Esophagus muscularis mucosa (tissue), 4 donors: ENCODE results near the gene BGN. TPM values are rescaled to one million over a fixed set of nuclear protein-coding genes. Genes with fewer than 3 reads are reported as not detected.

Source experiments
- DNase-seq: peaks from one replicate; pipeline ENCODE4 v3.0.0-alpha.2; 2017; ENCODE audit errors: extremely low spot score
- H3K27ac ChIP-seq, 4 donors: fragments of 200-600 bp; sonication (generic); replicated peaks in 1 of 4; 1 replicate in 3 of 4; 2 replicates in 1 of 4; pipeline ENCODE4 v1.5.1; 2016 to 2019; ENCODE audit warnings: mild to moderate bottlenecking in 1 of 4
- H3K27me3 ChIP-seq, 4 donors: fragments of 200-600 bp; sonication (generic); one replicate each; pipeline versions ENCODE4 v1.5.1 to v1.6.0; 2016 to 2019
- H3K36me3 ChIP-seq, 4 donors: fragments of 200-600 bp; sonication (generic); one replicate each; pipeline ENCODE4 v1.5.1; 2016 to 2019
- H3K4me1 ChIP-seq, 4 donors: fragments of 200-600 bp; sonication (generic); one replicate each; pipeline ENCODE4 v1.5.1; 2016 to 2019
- H3K4me3 ChIP-seq, 4 donors: fragments of 200-600 bp; sonication (generic); 1 replicate in 2 of 4; 2 replicates in 2 of 4; pipeline ENCODE4 v1.5.1; 2016 to 2019; ENCODE audit warnings: mild to moderate bottlenecking in 4 of 4, moderate library complexity in 1 of 4
- H3K9me3 ChIP-seq, 4 donors: fragments of 200-600 bp; sonication (generic); 1 replicate in 3 of 4; 2 replicates in 1 of 4; pipeline ENCODE4 v1.5.1; 2016 to 2019
- EP300 ChIP-seq: sonication (generic); formaldehyde crosslinking; IDR thresholded peaks from one replicate; pipeline ENCODE4 v1.6.1; 2017; ENCODE audit warnings: antibody characterized with exemption
- POLR2A ChIP-seq: fragments of 450-650 bp; IDR thresholded peaks from one replicate; pipeline ENCODE4 v1.6.1; 2017; ENCODE audit warnings: antibody characterized with exemption, moderate library complexity, mild to moderate bottlenecking, low read depth
- POLR2AphosphoS5 ChIP-seq, 2 donors: sonication (generic); formaldehyde crosslinking; IDR thresholded peaks; one replicate each; pipeline ENCODE4 v1.6.1; 2017; ENCODE audit warnings: antibody characterized with exemption in 2 of 2
- WGBS: methylation state at CpG from one replicate; pipeline ENCODE4 v1.1.5; 2018; 5-methylcytosine and 5-hydroxymethylcytosine counted together
- intact Hi-C: fragments of 100-400 bp; cut with DNase I; formaldehyde crosslinking; loops from one replicate; pipeline ENCODE4 v1.15.1; 2023
- total RNA-seq, 4 donors: library from RNA; depleted of rRNA; stranded (reverse); fragments of >200 nt; gene quantifications; one replicate each; pipeline versions ENCODE4 v1.1.0 to v1.2.1, GENCODE V29; 2016
- TF ChIP-seq, protein P1 (sequence below), 3 experiments: fragments of 200-600 bp in 2 of 3; fragments of 450-650 bp in 1 of 3; sonication (generic) in 2 of 3; IDR thresholded peaks; one replicate each; pipeline ENCODE4 v1.5.1; 2017 to 2019; ENCODE audit warnings: antibody characterized with exemption in 3 of 3, mild to moderate bottlenecking in 2 of 3, moderate library complexity in 1 of 3

Gene BGN
- total RNA-seq, 4 donors from 2014 or later = 16.6 to 77.8 (median 21.5) TPM

DNA sequence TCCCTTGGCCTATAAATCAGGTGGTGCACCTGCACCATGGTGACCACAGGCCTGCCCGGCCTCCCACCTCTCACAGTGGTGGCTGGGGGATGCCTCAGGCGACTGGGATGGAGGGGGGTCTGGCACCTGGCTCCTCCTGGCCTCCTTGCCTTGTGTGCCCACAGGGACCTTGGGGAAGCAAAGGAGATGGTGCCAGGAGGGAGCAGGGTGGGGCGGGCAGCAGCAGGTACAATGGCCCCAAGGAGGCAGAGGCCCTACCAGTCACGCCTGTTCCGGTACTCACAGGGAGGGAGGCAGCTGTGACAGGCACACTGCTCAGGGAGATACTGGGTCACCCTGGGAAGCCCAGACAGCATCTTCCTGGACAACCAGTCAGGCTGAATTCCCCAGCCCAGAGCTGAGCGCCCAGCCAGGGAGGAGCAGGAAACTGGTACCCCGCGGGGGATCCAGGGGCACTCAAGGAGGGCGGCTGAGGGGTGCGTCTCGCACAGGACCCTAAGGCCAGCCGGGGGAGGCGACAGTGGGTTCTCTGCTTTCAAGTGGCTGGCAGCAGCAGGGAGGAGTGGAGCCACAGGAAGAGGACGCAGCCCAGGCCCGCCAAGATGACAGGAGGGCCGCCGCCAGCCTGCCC, 47.7 kb upstream of the BGN start:
- Histone ChIP-seq H3K27ac (no peak overlapping the region), H3K4me1 (no peaks in the 10 kb centered on the region), H3K9me3 (no peaks in the 10 kb centered on the region), H3K27me3 (no peaks in the 10 kb centered on the region), H3K4me3 (no peak overlapping the region), H3K36me3 (peaks cover 0 to 35% (median 10%) of the 10 kb centered on the region in 4 donors)
- 98% methylated on average over 16 of the region's 17 CpGs for WGBS
- no peak for DNase-seq
- TF ChIP-seq, protein P1, sequence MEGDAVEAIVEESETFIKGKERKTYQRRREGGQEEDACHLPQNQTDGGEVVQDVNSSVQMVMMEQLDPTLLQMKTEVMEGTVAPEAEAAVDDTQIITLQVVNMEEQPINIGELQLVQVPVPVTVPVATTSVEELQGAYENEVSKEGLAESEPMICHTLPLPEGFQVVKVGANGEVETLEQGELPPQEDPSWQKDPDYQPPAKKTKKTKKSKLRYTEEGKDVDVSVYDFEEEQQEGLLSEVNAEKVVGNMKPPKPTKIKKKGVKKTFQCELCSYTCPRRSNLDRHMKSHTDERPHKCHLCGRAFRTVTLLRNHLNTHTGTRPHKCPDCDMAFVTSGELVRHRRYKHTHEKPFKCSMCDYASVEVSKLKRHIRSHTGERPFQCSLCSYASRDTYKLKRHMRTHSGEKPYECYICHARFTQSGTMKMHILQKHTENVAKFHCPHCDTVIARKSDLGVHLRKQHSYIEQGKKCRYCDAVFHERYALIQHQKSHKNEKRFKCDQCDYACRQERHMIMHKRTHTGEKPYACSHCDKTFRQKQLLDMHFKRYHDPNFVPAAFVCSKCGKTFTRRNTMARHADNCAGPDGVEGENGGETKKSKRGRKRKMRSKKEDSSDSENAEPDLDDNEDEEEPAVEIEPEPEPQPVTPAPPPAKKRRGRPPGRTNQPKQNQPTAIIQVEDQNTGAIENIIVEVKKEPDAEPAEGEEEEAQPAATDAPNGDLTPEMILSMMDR (IDR thresholded peaks at IDR 0.05) = no peak
- no peak for TF ChIP-seq POLR2AphosphoS5 (IDR thresholded peaks at IDR 0.05)
- no peak for TF ChIP-seq EP300
- TF ChIP-seq POLR2A = no peak
- intact Hi-C loops = no loop called here

DNA sequence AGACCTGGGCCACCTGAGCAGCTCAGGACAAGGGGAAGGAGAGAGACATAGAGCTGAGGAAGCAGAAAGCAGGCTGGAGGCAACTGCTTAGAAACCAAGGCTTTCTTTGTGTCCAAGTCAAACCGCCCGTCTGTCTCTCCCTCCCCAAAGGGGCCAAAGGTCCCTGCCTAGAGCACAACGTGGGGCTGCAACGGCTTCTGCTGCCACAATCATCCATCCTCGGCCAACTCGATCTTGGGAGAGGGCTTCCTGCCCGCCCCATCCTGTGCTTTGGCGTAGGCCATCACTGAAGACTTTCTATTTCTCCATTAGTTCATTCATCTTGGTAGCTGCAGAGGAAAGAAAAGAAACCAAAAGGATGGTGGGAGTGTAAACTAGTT, 47.2 kb upstream of the BGN start:
- Histone ChIP-seq H3K4me1 (no peaks in the 10 kb centered on the region), H3K36me3 (peaks cover 0 to 35% (median 10%) of the 10 kb centered on the region in 4 donors), H3K27ac (no peak overlapping the region), H3K4me3 (no peak overlapping the region), H3K27me3 (no peaks in the 10 kb centered on the region), H3K9me3 (no peaks in the 10 kb centered on the region)
- TF ChIP-seq EP300 (no peak), POLR2A (no peak), POLR2AphosphoS5 (IDR thresholded peaks at IDR 0.05) (no peak)
- TF ChIP-seq, protein P1 (IDR thresholded peaks at IDR 0.05) = no peak
- intact Hi-C loops = no loop called here
- WGBS = 83% methylated on average over 8 of the region's 8 CpGs
- no peak for DNase-seq

DNA sequence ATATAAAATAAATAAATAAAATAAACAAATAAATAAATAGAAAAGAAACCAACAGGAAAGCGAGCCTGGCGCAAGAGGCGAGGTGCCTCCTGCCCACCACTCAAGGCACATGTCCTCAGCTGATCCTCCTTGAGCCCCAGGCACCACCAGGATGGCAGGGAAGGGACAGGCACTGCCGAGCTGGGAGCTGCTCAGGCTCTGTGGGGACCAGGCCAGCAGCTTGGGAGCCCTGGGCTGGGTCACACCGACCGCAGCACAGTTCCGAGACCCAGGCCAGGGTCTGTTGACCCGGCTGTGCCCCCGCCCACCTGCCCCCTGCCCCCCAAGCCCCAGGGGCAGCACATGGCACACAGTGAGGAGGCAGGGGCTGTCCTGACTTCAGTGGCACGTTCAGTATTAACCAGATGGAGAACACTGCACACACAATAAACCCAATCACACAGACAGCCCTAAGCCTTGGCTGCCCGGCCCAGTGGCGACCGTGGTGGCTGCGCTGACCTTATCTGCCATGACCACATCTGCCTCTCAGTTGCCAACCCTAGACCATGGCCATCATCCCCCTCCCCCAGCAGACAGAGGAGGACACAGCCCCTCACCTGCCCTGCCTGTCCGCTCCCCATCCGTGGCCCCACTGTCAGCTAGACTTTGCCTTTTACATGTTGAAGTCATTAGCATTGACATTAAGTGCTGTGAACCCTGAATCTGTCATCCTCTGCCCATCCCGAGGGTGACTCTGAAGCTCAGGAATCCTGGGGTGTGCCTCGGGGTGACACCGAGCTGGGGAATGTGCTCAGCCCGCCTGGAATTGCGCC, 46.0 kb upstream of the BGN start:
- Histone ChIP-seq H3K4me3 (no peak overlapping the region), H3K4me1 (no peaks in the 10 kb centered on the region), H3K27ac (no peak overlapping the region), H3K27me3 (no peaks in the 10 kb centered on the region), H3K36me3 (peaks cover 0 to 37% (median 10%) of the 10 kb centered on the region in 4 donors), H3K9me3 (no peaks in the 10 kb centered on the region)
- no peak for DNase-seq
- no peak for TF ChIP-seq EP300
- TF ChIP-seq POLR2A = no peak
- TF ChIP-seq, protein P1 (IDR thresholded peaks at IDR 0.05) = no peak
- TF ChIP-seq POLR2AphosphoS5 (IDR thresholded peaks at IDR 0.05) = no peak
- 87% methylated on average over 15 of the region's 21 CpGs for WGBS
- intact Hi-C loops = no loop called here

DNA sequence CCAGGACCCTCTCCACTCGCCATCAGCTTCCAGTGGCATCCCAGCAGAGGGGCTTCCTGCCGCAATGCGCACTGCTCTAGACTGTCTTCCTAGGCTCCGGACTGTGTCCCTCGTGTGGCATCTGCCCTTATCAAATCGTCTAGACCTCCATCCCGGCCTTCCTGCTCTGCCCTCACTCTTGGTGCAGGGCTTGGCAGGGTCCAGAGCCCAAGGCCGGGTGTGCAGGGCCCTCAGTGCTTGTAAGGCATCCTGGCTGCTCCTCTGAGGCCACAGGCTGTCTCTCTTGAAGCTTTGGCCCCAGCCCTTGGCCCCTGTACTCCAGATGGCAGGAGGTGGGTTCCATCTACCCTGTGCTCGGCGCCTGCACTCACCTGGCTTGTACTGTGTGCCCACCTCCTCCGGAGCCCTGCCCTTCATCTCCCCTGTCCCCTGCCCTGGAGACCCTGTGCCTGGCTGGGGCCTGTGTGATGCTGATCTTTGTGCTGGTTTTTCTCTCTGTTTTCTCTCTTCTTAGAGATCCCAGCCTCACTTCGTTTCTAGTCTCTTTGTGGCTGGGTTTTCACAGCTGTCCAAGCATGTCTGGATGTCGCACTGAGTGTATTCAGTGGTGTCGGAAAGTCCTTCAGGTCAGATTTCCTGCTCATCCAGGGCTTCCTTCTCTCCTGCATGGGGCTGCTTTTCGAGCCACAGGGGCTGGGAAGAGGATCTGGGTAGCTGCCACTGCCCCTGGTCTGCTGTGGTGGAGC, 45.2 kb upstream of the BGN start:
- H3K4me1 ChIP-seq = no peaks in the 10 kb centered on the region
- no peaks in the 10 kb centered on the region for H3K27me3 ChIP-seq
- intact Hi-C loops = no loop called here
- 80% methylated on average over 14 of the region's 15 CpGs for WGBS
- peaks cover 0 to 45% (median 16%) of the 10 kb centered on the region in 4 donors for H3K36me3 ChIP-seq
- TF ChIP-seq POLR2A (no peak), POLR2AphosphoS5 (IDR thresholded peaks at IDR 0.05) (no peak), EP300 (no peak)
- TF ChIP-seq, protein P1 (IDR thresholded peaks at IDR 0.05) = no peak
- H3K9me3 ChIP-seq = no peaks in the 10 kb centered on the region
- DNase-seq = no peak
- no peak overlapping the region for H3K4me3 ChIP-seq
- no peak overlapping the region for H3K27ac ChIP-seq
